Fibroblast of upper back skin (primary cell): Measurements from ENCODE around the gene CCND1.

Experiments
- DNase-seq: peaks from one replicate; pipeline ENCODE4 v3.0.0-alpha.2; 2013

CCND1 gene

GRCh38 chr11:69654660-69655478 is 13.9 kb downstream of the CCND1 start:
- no peak for DNase-seq

- no peak for DNase-seq
Observed at GRCh38 chr11:69655479-69656428, 14.8 kb downstream of the CCND1 start.

GRCh38 chr11:69656536-69657455 is 15.8 kb downstream of the CCND1 start:
- DNase-seq = no peak

DNA sequence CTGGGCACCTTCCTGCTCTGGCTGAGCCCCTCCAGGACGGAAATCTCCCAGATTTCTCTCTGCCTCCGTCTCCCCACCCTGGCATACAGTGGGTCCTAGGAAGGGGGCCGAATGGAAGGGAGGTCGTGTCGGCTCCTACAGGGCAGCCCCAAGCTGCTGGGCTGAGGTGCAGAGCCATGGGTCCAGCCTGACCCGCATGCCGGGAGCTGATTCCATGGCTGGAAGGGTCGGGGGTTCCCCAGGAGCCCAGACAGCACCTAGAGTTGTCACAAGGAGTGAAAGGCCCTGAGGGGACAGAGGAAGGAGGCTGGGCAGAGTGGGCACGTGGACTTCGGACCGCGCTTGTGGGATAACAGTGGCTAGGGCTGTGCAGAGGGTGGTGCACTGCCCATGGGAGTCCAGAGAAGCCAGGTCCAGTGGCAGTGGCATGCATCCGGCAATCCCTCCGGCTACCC is 16.5 kb downstream of the CCND1 start:
- no peak for DNase-seq

DNA sequence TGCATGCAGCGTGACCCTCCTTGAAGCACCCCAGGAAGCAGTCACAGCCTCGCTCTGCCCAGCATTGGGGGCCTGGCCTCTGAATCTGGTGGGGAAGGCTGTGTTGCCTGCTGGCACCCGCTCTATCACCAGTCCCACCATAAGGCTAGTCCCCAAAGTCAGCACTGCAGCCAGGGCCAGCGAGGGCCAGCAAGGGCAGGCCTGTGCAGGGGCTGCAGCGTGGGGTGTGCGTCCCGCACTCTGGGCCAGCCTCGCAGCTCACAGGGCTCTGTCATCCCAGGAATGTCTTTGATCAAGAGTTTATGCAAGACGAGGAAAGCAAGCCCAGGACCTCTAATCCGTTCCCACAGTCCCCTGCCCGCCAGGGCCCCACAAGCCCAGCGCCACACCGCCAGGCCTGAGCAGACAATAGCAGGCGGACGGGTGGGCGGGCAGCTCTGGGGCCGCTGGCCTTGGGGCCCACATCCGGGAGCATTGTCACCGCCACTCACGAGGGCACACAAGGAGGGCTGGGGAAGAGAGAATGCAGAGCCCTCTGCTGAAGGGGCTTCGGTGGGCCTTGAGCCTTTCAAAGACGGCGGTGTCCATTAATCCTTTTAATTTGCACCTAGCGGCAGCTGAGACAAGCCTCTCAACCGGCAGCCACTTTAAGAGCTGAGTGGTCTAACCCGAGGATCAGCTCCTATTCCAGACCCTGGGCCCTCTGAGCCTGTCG is 17.1 kb downstream of the CCND1 start:
- DNase-seq = no peak

DNA sequence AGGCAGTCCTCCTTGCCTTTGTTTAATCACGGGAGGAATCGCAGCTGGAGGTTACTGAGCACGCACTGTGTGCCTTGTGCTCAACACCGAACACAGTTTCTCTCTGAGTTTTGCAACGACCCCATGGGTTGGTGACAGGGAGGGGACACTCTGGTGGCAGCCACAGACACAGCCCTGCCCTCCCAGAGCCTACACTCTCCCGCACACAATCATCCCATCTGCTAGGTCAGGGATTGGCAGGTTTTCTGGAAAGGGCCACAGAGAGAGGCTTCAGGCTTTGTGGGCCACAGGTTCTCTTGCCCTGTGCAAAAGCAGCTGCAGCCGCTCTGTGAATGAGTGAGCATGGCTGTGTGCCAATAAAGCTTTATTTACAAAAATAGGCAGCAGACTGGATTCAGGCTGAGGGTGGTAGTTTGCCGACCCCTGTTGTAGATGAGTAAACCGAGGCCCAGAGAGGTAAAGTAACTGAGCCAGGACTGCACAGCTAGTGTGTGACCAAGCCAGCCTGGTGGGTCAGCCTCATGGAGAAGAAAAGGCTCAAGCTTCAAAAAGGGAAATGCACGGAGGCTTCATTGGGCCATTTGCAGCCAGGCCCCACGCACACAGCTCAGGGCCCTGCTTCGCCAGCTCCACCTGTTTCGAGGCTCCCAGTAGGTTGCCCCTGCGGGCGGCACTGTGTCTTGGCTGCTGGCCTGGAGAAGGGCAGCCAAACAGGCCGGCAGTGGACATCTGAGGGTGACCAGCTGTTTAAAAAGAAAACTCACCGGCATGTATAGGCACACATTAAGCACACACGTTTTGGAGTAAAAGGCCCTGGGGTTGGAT is 17.9 kb downstream of the CCND1 start:
- DNase-seq = no peak

DNA sequence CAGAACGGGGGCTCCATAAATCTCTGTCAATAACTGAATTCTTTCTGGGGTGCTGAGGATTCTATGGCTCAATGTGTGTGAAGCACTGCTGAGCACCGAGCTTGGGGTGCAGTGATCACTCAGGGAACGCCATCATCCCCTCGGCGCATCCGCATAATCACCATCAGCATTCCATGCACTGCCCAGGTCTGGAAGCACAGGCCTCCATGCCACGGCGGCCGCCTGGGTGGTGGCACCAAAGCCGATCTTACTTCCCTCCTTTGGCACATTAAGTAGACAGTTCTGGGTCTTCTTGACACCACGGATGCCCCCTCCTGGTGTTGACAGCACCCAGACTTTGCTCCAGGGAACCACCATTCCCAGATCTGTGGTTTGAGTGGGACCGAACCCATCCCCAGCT is 18.6 kb downstream of the CCND1 start:
- DNase-seq = no peak

DNA sequence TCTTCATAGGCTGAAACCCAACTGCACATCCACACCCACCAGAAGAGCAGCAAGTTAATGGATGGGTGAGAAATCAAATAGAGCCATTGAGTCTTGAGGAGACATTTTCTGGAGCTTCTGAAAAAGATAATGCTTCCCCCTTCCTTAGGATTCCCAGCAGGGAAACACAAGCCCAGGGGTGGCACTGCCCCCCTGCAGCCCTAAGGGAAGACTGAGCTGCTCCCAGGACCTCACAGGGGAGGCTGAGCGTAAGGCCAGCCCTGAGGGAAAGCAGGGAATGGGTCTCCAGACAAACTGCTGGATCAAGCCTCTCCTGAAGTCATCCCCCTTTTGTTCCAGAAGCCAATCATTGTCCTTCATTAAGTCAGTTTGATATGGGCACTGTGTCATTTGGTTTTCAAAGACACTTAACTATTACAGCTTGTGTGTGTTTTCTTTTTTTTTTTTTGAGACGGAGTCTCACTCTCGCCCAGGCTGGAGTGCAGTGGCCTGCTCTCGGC is 19.1 kb downstream of the CCND1 start:
- DNase-seq = no peak

- DNase-seq = no peak
Observed at GRCh38 chr11:69661413-69661715, 20.4 kb downstream of the CCND1 start.

DNA sequence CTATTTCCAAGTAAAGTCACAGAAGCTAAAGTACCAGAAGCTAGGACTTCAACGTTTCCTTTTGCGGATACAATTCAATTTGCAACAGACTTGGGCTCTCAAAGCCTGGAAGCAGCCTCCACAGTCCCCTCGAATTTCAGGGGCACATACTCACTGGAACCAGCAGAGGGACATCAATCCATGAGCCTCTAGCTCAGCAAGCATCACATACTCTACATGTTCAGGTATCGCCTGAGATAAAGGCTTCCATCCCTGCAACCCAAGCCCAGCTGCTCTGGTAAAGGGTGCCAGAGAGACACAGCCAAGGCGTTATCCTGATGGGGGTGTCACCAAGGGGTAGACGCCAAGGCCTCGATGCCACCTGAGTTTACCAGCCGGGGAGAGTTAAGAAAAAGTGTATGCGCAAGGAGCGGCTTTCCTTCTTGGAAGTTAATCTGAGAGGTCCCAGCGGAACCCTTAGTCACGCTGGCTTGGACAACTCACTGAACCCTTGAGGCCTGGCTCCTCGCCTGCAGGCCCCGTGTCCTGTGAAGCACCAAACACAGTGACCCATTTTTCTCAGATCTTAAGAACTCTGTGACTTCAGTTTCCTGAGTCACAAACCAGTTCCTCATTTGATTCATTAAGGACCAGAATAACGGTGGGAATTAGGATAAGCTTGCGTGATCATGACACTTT is 21.2 kb downstream of the CCND1 start:
- no peak for DNase-seq

- no peak for DNase-seq
Observed at GRCh38 chr11:69662806-69663205, 21.9 kb downstream of the CCND1 start.

DNA sequence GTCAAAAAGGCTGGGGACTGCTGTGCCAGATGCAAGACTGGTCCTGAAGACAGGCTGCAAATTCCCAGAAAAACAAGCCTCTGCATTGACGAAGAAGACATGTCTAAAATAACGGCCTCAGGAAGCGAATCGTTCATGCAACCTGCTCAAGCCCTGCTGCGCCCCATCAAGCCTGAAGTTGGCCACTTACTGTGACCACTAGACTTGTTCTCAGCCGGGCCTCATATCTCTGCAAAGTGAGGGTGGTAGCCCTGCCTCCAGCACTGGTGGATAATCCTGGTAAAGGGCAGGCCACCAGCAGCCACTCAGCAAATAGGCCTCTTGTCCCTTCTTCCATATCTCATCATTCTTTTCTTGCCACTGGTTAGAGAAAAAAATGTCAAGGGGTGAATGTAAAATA is 22.4 kb downstream of the CCND1 start:
- DNase-seq = no peak

DNA sequence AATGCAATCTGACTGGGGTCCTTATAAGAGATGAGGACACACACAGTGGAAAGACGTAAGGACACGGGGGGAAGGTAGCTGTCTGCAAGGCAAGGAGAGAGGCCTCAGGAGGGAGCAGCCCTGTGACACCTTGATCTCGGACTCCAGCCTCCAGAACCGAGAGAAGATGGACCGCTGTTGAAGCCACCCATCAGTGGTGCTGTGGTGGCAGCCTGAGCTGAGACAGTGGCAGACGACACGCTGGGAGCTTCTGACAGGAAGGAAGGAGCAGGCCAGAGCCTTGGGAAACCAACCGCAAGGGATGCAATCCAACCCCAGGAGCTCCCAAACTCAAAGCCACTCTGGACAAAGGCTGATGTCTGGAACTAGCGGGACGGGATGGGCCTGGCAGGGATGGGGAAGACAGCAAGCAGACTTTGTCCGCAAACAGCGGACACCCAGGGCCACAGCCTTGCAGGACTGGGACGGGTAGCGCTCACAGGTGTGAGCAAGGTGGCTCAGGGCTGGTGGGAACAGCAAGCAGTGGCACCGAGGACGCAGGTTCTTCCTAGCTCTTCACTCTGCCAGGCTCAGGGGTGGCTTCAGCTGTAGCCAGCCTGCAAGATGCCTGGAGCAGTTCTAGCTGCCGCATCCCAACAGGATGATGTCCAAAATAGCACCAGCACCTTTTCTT is 23.3 kb downstream of the CCND1 start:
- DNase-seq = no peak

GRCh38 chr11:69664901-69665300 is 23.9 kb downstream of the CCND1 start:
- DNase-seq = no peak

- no peak for DNase-seq
Observed at GRCh38 chr11:69665669-69666068, 24.7 kb downstream of the CCND1 start.

GRCh38 chr11:69666261-69666660 is 25.3 kb downstream of the CCND1 start:
- no peak for DNase-seq

DNA sequence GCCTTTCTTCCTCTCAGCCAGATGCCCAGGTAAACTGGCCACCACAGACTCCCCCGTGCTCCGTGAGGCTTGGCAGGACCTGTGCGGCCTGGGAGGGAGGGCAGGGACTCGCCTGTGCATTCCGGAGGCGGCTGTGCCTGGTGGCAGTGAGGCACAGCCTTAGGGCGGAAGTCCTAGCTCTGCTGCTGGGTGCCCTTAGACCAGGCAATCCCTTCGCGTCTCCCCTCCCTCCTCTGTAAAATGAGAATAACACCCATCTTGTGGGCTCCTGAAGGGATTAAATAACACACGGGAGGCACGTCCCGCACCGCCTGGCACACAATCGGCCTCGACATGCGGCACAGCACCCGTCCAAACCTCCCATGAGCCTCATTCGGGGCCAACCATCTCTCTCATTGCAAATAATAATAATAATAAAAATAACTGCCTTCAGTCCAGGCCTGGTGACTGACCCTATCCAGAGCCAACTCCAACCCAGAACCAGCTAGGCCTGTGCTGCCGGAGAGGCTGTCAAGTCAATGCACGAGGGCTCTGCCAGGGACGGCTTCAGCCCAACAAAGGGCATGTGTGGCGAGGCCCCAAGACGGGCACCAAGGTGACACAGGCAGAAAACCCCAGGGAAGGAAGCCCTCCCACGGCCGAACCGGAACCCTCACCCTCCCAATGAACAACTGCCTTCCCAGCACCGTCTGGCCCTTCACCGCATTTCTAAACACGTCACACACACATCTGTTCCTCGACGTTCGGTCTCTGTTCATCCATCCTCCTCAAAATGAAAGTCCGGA is 26.0 kb downstream of the CCND1 start:
- DNase-seq = no peak

DNA sequence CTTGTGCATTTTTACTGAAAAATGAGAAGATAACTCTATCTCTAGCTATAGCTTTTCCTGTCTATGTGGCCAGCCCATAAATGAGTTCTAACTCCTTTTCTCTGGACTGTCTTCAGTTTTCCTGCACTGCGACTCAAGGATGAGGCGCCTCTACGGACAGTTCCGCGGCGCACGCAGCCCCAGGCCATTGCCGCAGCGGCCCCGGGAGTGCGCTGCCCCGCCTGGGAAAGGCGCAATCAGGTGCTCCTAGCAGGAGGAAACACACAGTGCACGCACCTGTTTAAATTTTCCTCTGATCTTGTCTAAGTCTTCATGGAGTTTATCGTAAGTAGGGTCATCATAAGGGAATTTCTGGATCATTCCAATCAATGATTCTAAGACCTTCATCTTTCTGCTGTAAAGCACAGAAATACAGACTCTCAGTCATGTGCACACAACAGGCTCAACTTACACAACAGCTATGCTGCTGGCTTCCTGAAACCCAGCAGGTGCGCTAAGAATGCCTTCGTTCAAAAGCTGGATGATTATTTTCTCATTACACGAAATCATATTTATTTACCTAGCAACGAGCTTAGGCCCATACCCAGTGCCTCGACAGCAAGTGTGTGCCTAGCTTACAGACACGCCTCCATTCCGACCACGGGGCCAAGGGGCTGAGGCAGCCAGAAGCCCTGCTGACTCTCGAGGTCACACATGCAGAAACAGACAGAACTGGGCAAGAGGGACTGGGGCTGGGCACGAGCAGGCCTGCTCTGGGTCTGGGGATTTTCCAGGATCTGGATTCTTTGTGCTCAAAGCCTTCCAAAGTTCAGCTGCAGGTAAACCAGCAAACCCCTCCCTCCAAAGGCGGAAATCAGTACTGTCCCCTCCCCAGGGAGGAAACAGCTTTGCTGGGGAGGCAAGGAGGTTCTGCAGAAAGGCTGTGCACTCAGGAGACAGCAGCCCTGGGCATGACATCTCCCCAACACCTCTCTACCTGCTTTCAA is 27.0 kb downstream of the CCND1 start:
- no peak for DNase-seq
